Jurkat, Clone E6-1 (cell line): ENCODE results near the gene DNAJB4.
"Not testable (repeated sequence)": the region's sequence is repeated elsewhere in the genome, so short reads cannot be mapped to it uniquely, and the experiment has no call there.

Source experiments
- DNase-seq: peaks from one replicate; pipeline ENCODE4 v3.0.0-alpha.2; 2011; ENCODE audit warnings: low read depth, low spot score
- H3K4me3 ChIP-seq: 2 replicates; pipeline ENCODE4 v1.5.1; 2011; ENCODE audit warnings: mild to moderate bottlenecking, low read length, control low read depth, moderate library complexity

Gene DNAJB4

GRCh38 chr1:77987919-77988318, 16.8 kb upstream of the DNAJB4 start:
- no peak overlapping the region for H3K4me3 ChIP-seq

GRCh38 chr1:77989744-77990143, 15.0 kb upstream of the DNAJB4 start:
- H3K4me3 ChIP-seq = no peak overlapping the region
- no peak for DNase-seq

More at GRCh38 chr1:77987919-77988318, 16.8 kb upstream of the DNAJB4 start:
- no peak for DNase-seq

- DNase-seq = no peak
- H3K4me3 ChIP-seq = no peak overlapping the region
These were observed 14.0 kb upstream of the DNAJB4 start for GRCh38 chr1:77990629-77991204.

- no peak for DNase-seq
- H3K4me3 ChIP-seq = no peak overlapping the region
These were observed 13.1 kb upstream of the DNAJB4 start for GRCh38 chr1:77991638-77992037.

- DNase-seq = no peak
- H3K4me3 ChIP-seq = no peak overlapping the region
These were observed 10.5 kb upstream of the DNAJB4 start for GRCh38 chr1:77994117-77994705.

GRCh38 chr1:77996734-77997133, 8.0 kb upstream of the DNAJB4 start:
- H3K4me3 ChIP-seq = no peak overlapping the region
- DNase-seq = no peak

- DNase-seq, H3K4me3 ChIP-seq: not testable (repeated sequence)
These were observed 4.2 kb upstream of the DNAJB4 start for GRCh38 chr1:78000536-78000935.

GRCh38 chr1:78003070-78003746, 1.5 kb upstream of the DNAJB4 start:
- DNase-seq = no peak
- H3K4me3 ChIP-seq = no peak overlapping the region

- DNase-seq = peak; percentile 70
- H3K4me3 ChIP-seq = peak overlapping the region; percentile 66
These were observed 639 bp upstream of the DNAJB4 start for GRCh38 chr1:78003882-78004718.

- H3K4me3 ChIP-seq = peak overlapping the region; percentile 66
- no peak for DNase-seq
These were observed 646 bp downstream of the DNAJB4 start for GRCh38 chr1:78005448-78005722.

- peak overlapping the region; percentile 66 for H3K4me3 ChIP-seq
- DNase-seq = no peak
These were observed 1.0 kb downstream of the DNAJB4 start for GRCh38 chr1:78005755-78006154.

- no peak for DNase-seq
- H3K4me3 ChIP-seq = no peak overlapping the region
These were observed 1.8 kb downstream of the DNAJB4 start for GRCh38 chr1:78006521-78006920.

- DNase-seq = no peak
- H3K4me3 ChIP-seq = no peak overlapping the region
These were observed 3.1 kb downstream of the DNAJB4 start for GRCh38 chr1:78007677-78008341.

GRCh38 chr1:78009276-78009675, 4.5 kb downstream of the DNAJB4 start:
- no peak for DNase-seq
- no peak overlapping the region for H3K4me3 ChIP-seq

- no peak for DNase-seq
These were observed 5.1 kb downstream of the DNAJB4 start for GRCh38 chr1:78009836-78010235.

GRCh38 chr1:78011050-78011449, 6.3 kb downstream of the DNAJB4 start:
- DNase-seq = no peak
- H3K4me3 ChIP-seq = no peak overlapping the region

More at GRCh38 chr1:78009836-78010235, 5.1 kb downstream of the DNAJB4 start:
- H3K4me3 ChIP-seq = no peak overlapping the region

- no peak for DNase-seq
- no peak overlapping the region for H3K4me3 ChIP-seq
These were observed 10.4 kb downstream of the DNAJB4 start for GRCh38 chr1:78015148-78015547.

GRCh38 chr1:78019024-78019423, 14.3 kb downstream of the DNAJB4 start:
- H3K4me3 ChIP-seq = no peak overlapping the region
- no peak for DNase-seq

GRCh38 chr1:78021134-78021533, 16.4 kb downstream of the DNAJB4 start:
- H3K4me3 ChIP-seq, DNase-seq: not testable (repeated sequence)
